Ureter (tissue), 1 donor: ENCODE measurements around the gene OSBP2. TPM values are rescaled to one million over a fixed set of nuclear protein-coding genes. Genes with fewer than 3 reads are reported as not detected.

Source experiments
- DNase-seq: peaks from one replicate; pipeline ENCODE4 v3.0.0-alpha.2; 2020; ENCODE audit warnings: low spot score
- total RNA-seq: library from RNA; stranded (reverse); gene quantifications from one replicate; pipeline ENCODE4 v1.2.4, GENCODE V29; 2023
- donor health status: DM: yes; HTN: yes; CAD: no.

Gene OSBP2
- total RNA-seq, 1 donor from 2014 or later, result 4.3 TPM

DNA sequence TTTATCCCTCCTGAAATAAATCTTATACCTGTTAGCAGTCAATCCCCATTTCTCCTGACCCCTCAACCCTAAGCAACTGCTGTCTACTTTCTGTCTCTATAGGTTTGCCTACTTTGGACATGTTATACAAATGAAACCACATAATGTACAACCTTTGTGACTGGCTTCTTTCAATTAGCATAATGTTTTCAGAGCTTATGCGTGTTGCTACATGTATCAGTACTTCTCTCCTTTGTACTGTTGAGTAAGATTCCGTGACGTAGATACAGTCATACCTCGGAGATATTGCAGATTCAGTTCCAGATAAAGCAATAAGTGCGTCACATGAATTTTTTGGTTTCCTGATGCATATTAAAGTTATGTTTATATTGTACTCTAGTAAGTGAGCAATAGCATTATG lies 146.6 kb downstream of the OSBP2 start:
- DNase-seq, result peak; percentile 38

DNA sequence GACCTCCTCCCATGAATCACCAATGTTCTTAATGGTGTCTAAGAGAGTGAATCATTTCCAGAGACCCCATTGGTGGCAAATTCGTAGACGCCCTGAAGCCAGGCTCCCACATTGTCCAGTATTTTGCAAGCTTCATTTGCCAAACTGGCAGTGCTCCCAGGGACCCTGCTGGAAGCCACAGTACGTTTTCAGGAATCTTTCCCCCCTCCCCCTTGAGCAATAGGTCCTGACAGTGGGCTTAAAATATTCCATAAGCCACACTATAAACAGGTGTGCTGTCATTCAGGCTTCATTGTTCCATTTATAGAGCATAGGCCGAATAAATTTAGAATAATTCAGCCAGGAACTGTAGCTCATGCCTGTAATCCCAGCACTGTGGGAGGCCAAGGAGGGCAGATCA lies 148.6 kb downstream of the OSBP2 start:
- DNase-seq, result no peak

DNA sequence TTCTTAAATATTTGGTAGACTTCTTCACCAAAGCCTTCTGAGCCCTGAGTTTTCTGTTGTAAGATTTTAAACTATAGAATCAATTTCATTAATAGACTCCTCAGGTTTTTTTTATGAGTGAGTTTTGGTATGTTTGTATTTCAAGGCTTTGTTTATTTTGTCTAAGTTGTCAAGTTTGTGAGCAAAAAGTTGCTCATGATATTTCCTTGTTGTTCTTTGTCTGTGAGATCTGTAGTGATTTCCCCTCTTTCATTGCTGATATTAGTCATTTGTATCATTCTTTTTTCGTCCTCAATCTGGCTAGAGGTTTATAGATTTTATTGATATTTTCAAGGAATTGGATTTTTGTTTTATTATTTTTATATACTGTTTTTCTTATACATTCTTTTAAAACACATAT lies 152.9 kb downstream of the OSBP2 start:
- no peak for DNase-seq

DNA sequence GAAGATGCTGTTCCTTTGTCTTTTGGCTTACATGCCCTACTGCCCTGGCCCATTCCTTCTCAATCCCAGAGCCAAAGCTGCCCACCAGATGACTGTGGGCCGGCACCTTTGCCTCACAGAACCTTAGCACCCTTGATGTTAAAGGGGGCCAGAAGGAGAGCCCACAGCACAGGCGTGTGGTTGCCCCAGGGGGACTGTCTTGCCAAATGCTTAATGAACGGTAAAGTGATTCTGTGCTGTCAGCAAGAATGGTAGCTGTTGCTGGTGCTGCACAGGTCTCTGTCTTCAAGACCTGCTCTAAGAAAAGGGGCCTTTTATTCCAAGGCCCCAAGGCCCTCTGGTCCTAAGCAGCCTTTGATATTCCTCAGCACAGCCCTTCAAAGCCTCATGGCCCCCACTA lies 160.6 kb downstream of the OSBP2 start:
- DNase-seq, result no peak

DNA sequence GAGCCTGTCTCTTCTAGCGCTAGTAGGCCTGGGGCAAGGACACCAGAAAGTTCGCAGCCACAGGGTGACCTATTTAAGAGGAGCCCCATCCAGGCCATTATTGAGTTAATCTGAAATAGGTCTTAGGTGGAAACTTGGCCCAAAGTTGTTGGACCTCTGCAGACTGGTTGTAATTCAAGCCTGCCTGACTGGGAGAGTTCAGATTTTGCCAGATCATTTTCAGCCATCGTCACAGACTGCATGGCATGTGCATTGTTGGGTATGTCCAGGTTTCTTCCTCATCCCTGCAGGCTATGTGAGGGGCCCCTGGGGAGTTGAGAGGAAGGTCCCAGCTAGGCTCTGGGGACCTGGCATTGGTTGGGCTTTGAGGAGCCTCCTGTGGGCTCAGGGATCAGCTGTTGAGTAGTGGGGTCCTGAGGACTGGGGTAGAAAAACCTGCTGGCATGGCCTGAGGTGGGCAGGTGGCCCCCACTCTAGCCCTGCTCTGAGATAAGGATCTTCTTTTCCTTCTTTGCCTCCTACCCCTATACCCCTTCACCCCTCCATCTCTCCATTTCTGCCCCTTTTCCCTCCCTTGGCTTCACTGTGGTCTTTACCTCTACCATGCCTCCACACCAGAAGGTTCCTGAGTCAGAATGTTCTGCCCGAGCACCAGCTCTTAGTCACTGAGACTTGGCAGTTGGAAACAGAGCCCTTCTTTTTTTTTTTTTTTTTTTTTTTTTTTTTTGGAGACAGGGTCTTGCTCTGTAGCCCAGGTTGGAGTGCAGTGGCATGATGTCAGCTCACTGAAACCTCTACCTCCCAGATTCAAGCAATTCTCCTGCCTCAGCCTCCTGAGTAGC lies 161.2 kb downstream of the OSBP2 start:
- no peak for DNase-seq

DNA sequence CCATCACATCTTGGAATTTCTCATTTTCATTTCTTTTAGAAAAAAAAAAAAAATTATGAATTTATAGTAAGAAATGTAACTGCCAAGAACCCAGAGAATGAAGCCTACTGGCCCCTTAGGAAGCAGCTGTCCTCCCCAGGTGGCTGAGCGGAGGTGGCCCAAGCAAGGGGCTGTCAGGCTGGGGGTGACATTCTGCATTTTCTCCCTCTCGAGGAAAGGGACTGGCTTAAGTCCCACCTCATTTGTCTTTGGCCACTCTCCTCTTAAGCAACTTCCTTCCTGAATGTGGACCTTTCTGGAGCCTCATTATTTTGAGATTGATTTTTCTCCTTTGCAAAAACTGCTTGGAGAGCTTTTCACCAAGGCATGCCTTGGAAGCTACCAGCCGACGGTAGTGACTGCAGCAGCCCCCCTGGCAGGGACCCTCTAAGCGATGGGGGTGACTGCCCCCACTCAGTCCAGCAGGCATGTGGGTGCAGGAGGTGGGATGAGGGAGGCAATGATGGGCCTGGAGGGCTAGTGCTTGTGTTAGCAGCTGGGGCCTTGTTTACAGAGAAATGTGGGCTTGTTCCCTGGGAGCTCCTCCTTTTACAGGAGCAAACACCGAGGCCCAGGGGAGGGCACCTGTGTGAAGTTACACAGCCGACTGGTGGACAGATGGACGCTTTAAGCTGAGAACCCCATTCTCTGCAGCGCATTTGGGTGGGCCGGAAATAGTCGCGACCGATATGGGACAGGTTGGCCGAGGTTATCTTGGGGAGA lies 162.2 kb downstream of the OSBP2 start:
- no peak for DNase-seq

DNA sequence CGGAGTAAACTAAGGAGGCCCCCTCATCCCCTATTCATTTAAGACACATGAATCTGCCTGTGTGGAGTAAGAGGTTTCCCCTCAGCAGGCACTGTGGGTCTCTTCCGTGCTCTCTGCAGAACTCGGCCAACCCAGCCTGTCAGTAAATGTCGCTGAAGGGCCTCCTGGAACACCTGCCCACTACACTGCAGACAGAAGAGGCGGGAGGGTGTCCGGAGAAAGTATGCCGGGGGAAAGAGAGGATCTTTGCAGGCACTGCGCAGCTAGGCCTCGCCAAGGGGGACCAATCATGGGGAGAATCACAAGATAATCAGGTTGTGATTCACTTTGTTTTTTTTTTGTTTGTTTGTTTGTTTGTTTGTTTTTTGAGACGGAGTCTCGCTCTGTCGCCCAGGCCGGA lies 163.1 kb downstream of the OSBP2 start:
- DNase-seq, result no peak

- no peak for DNase-seq
Observed at GRCh38 chr22:30858976-30859713, 164.5 kb downstream of the OSBP2 start.

DNA sequence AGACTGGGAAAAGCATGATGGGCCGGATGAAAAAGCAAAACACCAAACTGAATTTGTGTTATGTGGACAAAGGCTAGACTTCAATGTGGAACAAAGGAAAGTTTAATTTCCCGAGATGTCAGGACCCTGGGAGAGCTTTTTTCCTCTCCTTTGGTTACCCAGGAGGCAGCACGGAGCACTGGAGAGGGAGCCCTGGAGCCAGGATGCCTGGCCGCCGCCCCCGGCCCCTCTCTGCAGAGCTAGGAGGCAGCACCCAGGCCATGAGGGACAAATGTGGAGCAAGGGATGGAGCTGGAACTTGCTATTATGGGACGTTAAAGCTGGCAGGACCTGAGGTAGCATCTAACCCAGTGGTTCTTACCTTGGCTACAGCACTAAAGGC lies 165.0 kb downstream of the OSBP2 start:
- DNase-seq, result no peak

GRCh38 chr22:30860176-30861105 lies 165.8 kb downstream of the OSBP2 start:
- DNase-seq, result peak; percentile 19

DNA sequence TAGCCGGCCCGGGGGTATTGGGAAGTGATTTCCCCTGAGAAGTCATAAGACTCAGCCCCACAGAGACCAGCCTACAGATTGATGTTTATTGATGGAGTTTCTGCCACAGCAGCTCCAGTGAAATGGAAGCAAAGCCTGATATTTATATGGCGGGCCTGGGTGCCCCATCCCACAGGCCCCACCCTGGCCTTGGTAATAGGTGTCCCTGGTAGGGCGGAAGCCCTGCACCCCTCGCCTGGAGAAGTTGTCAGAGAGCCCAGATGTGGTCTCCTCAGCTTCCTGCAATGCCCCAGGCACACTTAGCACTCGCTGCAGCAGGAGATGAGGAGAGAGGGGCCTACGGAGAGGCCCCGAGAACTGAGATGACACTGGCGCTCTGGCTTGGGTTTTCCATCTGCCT lies 166.5 kb downstream of the OSBP2 start:
- DNase-seq, result peak; percentile 27

DNA sequence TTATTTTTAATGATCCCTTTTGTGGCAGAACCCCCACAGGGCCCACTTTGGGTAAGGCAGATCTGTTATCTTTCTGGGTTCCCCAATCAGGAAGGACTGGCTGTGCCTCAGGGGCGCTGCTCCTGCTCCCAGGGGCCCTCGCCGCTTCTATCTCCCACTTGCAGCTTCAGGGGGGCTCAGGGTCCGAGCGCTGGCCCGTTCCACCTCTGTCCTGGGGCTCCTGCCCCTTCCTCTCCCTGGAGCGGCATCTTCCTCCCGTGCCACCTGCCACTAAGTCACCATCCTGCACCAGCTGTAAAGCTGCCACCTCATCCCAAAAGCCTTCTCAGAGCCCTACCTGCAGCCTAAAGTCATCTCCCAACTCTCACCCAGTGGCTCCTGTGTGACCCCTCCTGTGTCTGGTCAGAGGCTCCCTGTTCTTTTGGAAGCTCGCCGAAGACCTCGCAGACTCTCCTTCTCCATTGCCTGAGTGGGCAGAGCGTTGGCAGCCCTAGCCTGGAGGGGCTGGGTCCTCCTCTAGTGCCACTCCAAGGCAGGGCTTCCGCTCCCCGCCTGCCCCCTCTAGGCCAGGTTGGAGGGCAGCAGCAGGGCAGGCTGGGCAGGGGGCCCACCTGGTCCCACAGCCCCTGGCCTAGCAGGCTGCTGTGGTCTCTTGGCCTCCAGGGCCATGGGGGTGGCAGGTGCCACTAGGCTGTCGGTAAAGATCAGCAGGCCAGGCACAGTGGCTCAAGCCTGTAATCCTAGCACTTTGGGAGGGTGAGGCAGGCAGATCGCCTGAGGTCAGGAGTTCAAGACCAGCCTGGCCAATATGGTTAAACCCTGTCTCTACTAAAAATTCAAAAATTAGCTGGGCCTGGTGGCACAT lies 167.2 kb downstream of the OSBP2 start:
- DNase-seq, result peak; percentile 23

DNA sequence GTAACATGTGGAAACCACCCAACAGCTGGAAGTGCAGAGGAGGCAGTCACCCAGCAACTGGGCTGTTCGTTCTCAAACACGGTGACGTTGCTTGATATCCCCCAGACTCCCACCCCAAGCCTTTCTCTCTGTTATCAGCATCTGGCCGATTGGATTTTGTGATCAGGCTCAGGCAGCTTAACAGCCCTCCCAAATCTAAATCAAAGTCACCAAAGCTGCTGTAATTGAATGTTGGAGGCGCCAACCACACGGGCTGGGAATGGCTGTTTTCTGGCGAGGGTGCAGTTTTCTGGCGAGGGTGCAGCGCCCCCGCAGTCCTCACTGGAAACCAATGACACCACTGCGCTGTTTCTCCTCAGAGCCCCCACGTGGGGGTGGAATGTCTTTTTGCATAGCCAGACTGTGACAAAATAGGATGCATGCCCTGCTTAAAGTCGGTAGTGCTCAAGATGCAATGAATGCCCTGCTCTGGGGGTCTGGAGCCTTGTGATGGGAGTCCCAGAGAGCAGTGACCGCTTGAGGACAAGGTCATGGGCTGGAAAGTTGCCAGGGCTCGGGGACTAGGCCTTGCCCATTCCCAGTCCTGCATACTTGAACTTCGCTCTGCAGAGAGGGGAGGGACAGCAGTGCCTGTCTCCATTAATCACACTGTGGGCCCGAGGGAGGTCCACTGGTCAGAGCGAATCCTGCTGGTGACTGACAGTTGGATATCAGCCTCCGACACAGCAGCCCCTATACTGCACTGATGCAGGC lies 168.6 kb downstream of the OSBP2 start:
- peak; percentile 10 for DNase-seq

- peak; percentile 29 for DNase-seq
Observed at GRCh38 chr22:30864441-30865420, 170.1 kb downstream of the OSBP2 start.

DNA sequence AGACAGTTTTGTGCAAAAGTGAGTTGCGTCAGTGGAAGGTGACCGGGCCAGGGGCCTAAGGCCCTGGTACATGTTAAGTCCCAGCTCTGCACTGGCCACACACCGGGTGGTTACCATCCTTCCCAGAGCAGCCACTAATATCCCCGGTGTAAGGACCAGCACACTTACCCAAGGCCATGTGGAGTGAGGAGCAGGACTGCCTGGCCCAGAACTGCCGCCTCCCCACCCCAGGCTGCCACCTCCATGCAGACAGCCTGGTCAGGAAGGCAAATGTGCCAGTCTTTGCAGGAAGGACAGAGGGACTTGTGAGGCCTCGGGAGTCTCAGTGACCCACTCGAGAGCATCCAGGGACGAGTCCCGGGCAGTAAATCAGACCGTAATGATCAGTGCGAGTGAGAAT lies 171.0 kb downstream of the OSBP2 start:
- no peak for DNase-seq

DNA sequence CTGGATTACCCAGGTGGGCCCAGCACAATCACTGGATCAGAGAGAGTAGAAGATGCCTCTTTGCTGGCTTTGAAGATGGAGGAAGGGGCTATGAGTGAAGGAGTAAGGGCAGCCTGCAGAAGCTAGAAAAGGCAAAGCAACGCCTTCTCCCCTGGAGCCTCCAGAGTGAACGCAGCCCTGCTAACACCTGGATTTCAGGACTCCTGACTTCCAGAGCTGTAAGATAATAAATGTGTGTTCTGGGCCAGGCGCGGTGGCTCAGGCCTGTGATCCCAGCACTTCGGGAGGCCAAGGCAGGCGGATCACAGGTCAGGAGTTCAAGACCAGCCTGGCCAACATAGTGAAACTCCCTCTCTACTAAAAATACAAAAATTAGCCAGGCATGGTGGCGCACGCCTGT lies 171.5 kb downstream of the OSBP2 start:
- no peak for DNase-seq

- no peak for DNase-seq
Observed at GRCh38 chr22:30866811-30867271, 172.2 kb downstream of the OSBP2 start.
